IMR-90 (cell line): ENCODE results near the gene MBNL3. TPM values are rescaled to one million over a fixed set of nuclear protein-coding genes. Genes with fewer than 3 reads are reported as not detected.

Experiments used
- ATAC-seq: fragments of 200-7000 bp; cut with Tn5 transposase; 2 replicates; pipeline ENCODE4 v1.9.1; 2020; ENCODE audit warnings: low read depth, mild to moderate bottlenecking, moderate library complexity
- BruUV-seq: library from RNA; stranded (reverse); fragments of 400-500 nt; replicated peaks from 2 replicates; lab custom pipeline; 2021; lab: Mats Ljungman, UMichigan
- CTCF ChIA-PET: fragments of 300-600 bp; formaldehyde crosslinking; extraction: SDS; loops from one replicate; lab custom pipeline; 2021; ENCODE audit warnings: antibody characterized with exemption; lab: Yijun Ruan, JAX
- POLR2A ChIA-PET: fragments of 300-600 bp; sonication (Branson Sonifier 250); formaldehyde crosslinking; loops from one replicate; lab custom pipeline; 2022; ENCODE audit warnings: antibody characterized with exemption; ENCODE audit not compliant: unreplicated experiment; lab: Charles Lee
- DNase-seq: peaks from one replicate; pipeline ENCODE4 v3.0.0; 2013
- H2AFZ ChIP-seq: replicated peaks from 2 replicates; pipeline ENCODE3; 2013; ENCODE audit warnings: low read length, mild to moderate bottlenecking; ENCODE audit not compliant: poor library complexity
- H2AK5ac ChIP-seq: 2 replicates; pipeline ENCODE4 v1.6.1; 2013; ENCODE audit warnings: low read depth, low read length, inconsistent platforms
- H2AK9ac ChIP-seq: replicated peaks from 2 replicates; pipeline ENCODE3; 2013; ENCODE audit warnings: mild to moderate bottlenecking, low read depth, low read length, moderate library complexity; ENCODE audit not compliant: poor library complexity
- H2BK120ac ChIP-seq: 2 replicates; pipeline ENCODE4 v1.6.1; 2013; ENCODE audit warnings: low read depth, low read length, inconsistent platforms
- H2BK15ac ChIP-seq: 3 replicates; pipeline ENCODE4 v1.6.1; 2013; ENCODE audit warnings: low read depth, low read length, inconsistent platforms
- H2BK20ac ChIP-seq: 2 replicates; pipeline ENCODE4 v1.6.1; 2013; ENCODE audit warnings: low read depth, mild to moderate bottlenecking, inconsistent platforms, low read length, moderate library complexity
- H2BK5ac ChIP-seq: 2 replicates; pipeline ENCODE4 v1.6.1; 2013; ENCODE audit warnings: mild to moderate bottlenecking, low read depth, low read length, inconsistent platforms; ENCODE audit not compliant: poor library complexity, severe bottlenecking
- H3K14ac ChIP-seq: replicated peaks from 2 replicates; pipeline ENCODE4 v1.6.1; 2013; ENCODE audit warnings: low read depth, low read length, inconsistent platforms
- H3K18ac ChIP-seq: 2 replicates; pipeline ENCODE4 v1.6.1; 2013; ENCODE audit warnings: low read depth, low read length, control low read depth
- H3K23ac ChIP-seq: 2 replicates; pipeline ENCODE4 v1.6.1; 2013; ENCODE audit warnings: low read depth, low read length, inconsistent platforms
- H3K27ac ChIP-seq: 2 replicates; pipeline ENCODE4 v1.5.1; 2013; ENCODE audit warnings: mild to moderate bottlenecking, control low read depth, low read length; ENCODE audit not compliant: insufficient read depth
- H3K27me3 ChIP-seq: 2 replicates; pipeline ENCODE4 v1.6.1; 2013; ENCODE audit warnings: low read length; ENCODE audit not compliant: control insufficient read depth, insufficient read depth
- H3K36me3 ChIP-seq: 2 replicates; pipeline ENCODE4 v1.6.1; 2013; ENCODE audit warnings: low read length, mixed read lengths; ENCODE audit not compliant: control insufficient read depth, insufficient read depth
- H3K4ac ChIP-seq: 2 replicates; pipeline ENCODE4 v1.6.1; 2013; ENCODE audit warnings: low read depth, low read length, inconsistent platforms
- H3K4me1 ChIP-seq: 2 replicates; pipeline ENCODE4 v1.6.1; 2013; ENCODE audit warnings: low read length, mixed read lengths; ENCODE audit not compliant: control insufficient read depth, insufficient read depth
- H3K4me2 ChIP-seq: 2 replicates; pipeline ENCODE4 v1.6.1; 2013; ENCODE audit warnings: low read depth, mild to moderate bottlenecking, control low read depth, low read length, moderate library complexity
- H3K4me3 ChIP-seq: 2 replicates; pipeline ENCODE4 v1.5.1; 2013; ENCODE audit warnings: low read depth, mild to moderate bottlenecking, control low read depth, low read length, moderate library complexity; ENCODE audit not compliant: insufficient read depth
- H3K56ac ChIP-seq: 2 replicates; pipeline ENCODE4 v1.6.1; 2013; ENCODE audit warnings: low read length, inconsistent platforms; ENCODE audit not compliant: insufficient read depth; ENCODE audit errors: extremely low read depth
- H3K79me1 ChIP-seq, 2 experiments: 2 replicates each; pipeline ENCODE4 v1.6.1; 2013; ENCODE audit warnings: low read length in 2 of 2, inconsistent platforms in 1 of 2, low read depth in 1 of 2
- H3K9ac ChIP-seq: 2 replicates; pipeline ENCODE4 v1.6.1; 2013; ENCODE audit warnings: low read depth, low read length, control low read depth
- H3K9me1 ChIP-seq: 2 replicates; pipeline ENCODE4 v1.6.1; 2013; ENCODE audit warnings: low read length, inconsistent platforms; ENCODE audit not compliant: insufficient read depth
- H3K9me3 ChIP-seq: 2 replicates; pipeline ENCODE4 v1.6.1; 2013; ENCODE audit warnings: low read length; ENCODE audit not compliant: control insufficient read depth, insufficient read depth
- H4K20me1 ChIP-seq: 2 replicates; pipeline ENCODE4 v1.6.1; 2013; ENCODE audit warnings: low read length, inconsistent platforms; ENCODE audit not compliant: insufficient read depth
- H4K5ac ChIP-seq: 2 replicates; pipeline ENCODE4 v1.6.1; 2013; ENCODE audit warnings: mild to moderate bottlenecking, low read depth, low read length, control low read depth
- H4K8ac ChIP-seq, 2 experiments: 2 replicates each; pipeline ENCODE4 v1.6.1; 2013; ENCODE audit warnings: low read depth in 2 of 2, low read length in 2 of 2, control low read depth in 1 of 2, inconsistent platforms in 1 of 2
- H4K91ac ChIP-seq: 2 replicates; pipeline ENCODE4 v1.6.1; 2013; ENCODE audit warnings: low read depth, low read length, inconsistent platforms; ENCODE audit not compliant: insufficient read depth
- BHLHE40 ChIP-seq: fragments of 150-350 bp; IDR thresholded peaks from 2 replicates; pipeline ENCODE4 v1.6.1; 2016; ENCODE audit warnings: mild to moderate bottlenecking, low read depth, low read length
- CEBPB ChIP-seq: IDR thresholded peaks from 2 replicates; pipeline ENCODE4 v1.6.1; 2012; ENCODE audit warnings: low read depth, low read length, improper control_type of control experiment
- CHD1 ChIP-seq: IDR thresholded peaks from 2 replicates; pipeline ENCODE4 v1.6.1; 2012; ENCODE audit warnings: low read depth, low read length, improper control_type of control experiment
- CTCF ChIP-seq: conservative IDR thresholded peaks from 2 replicates; pipeline ENCODE4 v1.5.1; 2012; ENCODE audit warnings: mild to moderate bottlenecking, low read depth, low read length, improper control_type of control experiment
- FOS ChIP-seq: fragments of 150-350 bp; IDR thresholded peaks from 2 replicates; pipeline ENCODE4 v1.6.1; 2016; ENCODE audit warnings: low read depth, low read length
- MAFK ChIP-seq: IDR thresholded peaks from 2 replicates; pipeline ENCODE4 v1.6.1; 2012; ENCODE audit warnings: low read depth, low read length, improper control_type of control experiment
- MAZ ChIP-seq: IDR thresholded peaks from 2 replicates; pipeline ENCODE4 v1.6.1; 2012; ENCODE audit warnings: low read depth, mild to moderate bottlenecking, low read length, improper control_type of control experiment, moderate library complexity, borderline replicate concordance
- MXI1 ChIP-seq: IDR thresholded peaks from 2 replicates; pipeline ENCODE4 v1.6.1; 2012; ENCODE audit warnings: low read depth, mild to moderate bottlenecking, low read length, moderate library complexity, borderline replicate concordance
- NFE2L2 ChIP-seq: fragments of 150-350 bp; IDR thresholded peaks from 2 replicates; pipeline ENCODE4 v1.6.1; 2016; ENCODE audit warnings: low read depth, mild to moderate bottlenecking, low read length
- POLR2A ChIP-seq: IDR thresholded peaks from 2 replicates; pipeline ENCODE4 v1.6.1; 2012; ENCODE audit warnings: mild to moderate bottlenecking, low read depth, low read length
- RAD21 ChIP-seq: IDR thresholded peaks from 2 replicates; pipeline ENCODE4 v1.6.1; 2012; ENCODE audit warnings: low read length, improper control_type of control experiment
- RCOR1 ChIP-seq: IDR thresholded peaks from 2 replicates; pipeline ENCODE4 v1.6.1; 2012; ENCODE audit warnings: mild to moderate bottlenecking, low read length, improper control_type of control experiment; ENCODE audit not compliant: insufficient replicate concordance
- RFX5 ChIP-seq: IDR thresholded peaks from 2 replicates; pipeline ENCODE4 v1.8.0; 2012; ENCODE audit warnings: low read depth, mild to moderate bottlenecking, low read length, moderate library complexity
- SMC3 ChIP-seq: fragments of 150-350 bp; IDR thresholded peaks from 2 replicates; pipeline ENCODE4 v1.6.1; 2016; ENCODE audit warnings: low read depth, mild to moderate bottlenecking, antibody characterized with exemption, low read length, moderate library complexity
- USF2 ChIP-seq: fragments of 150-350 bp; IDR thresholded peaks from 2 replicates; pipeline ENCODE4 v1.6.1; 2017; ENCODE audit warnings: mild to moderate bottlenecking, antibody characterized with exemption, low read length, low read depth
- WGBS, 2 experiments: methylation state at CpG; one replicate each; pipeline versions ENCODE4 v1.1.5 to v1.1.7; 2013; ENCODE audit warnings: missing lambda C conversion rate in 2 of 2; ENCODE audit not compliant: insufficient read length in 1 of 2; ENCODE audit errors: extremely low coverage in 2 of 2; 5-methylcytosine and 5-hydroxymethylcytosine counted together
- dilution Hi-C: fragments of 300-500 bp; cut with HindIII; formaldehyde crosslinking; loops from one replicate; pipeline ENCODE4 v1.14.3; 2018; ENCODE audit warnings: low sequenced_read_pairs; ENCODE audit not compliant: unreplicated experiment
- in situ Hi-C: fragments of 300-500 bp; cut with MboI; formaldehyde crosslinking; loops from 3 replicates; pipeline ENCODE4 v1.14.3; 2019; ENCODE audit warnings: low sequenced_read_pairs, inconsistent platforms, mixed read lengths
- intact Hi-C: fragments of 100-400 bp; cut with micrococcal nuclease; formaldehyde crosslinking; loops from 2 replicates; pipeline ENCODE4 v1.10.0; 2022
- polyA plus RNA-seq, 3 experiments: library from polyadenylated mRNA; depleted of rRNA; stranded (reverse); fragments of >200 nt; gene quantifications; 2 replicates each; pipeline ENCODE4 v1.2.3, GENCODE V29; 2012; ENCODE audit warnings: low replicate concordance in 1 of 3
- total RNA-seq: library from RNA; depleted of rRNA; stranded (reverse); fragments of >200 nt; gene quantifications from 2 replicates; pipeline ENCODE4 v1.2.3, GENCODE V29; 2012
- TF ChIP-seq, protein P1 (sequence below): fragments of 150-350 bp; IDR thresholded peaks from 2 replicates; pipeline ENCODE4 v1.6.1; 2016; ENCODE audit warnings: low read depth, mild to moderate bottlenecking, low read length, moderate library complexity, borderline replicate concordance

Gene MBNL3
- total and polyA plus RNA-seq, 2 of the 4 experiments (the other 2 are of a cell fraction), result 0.32 to 1.1 TPM

DNA sequence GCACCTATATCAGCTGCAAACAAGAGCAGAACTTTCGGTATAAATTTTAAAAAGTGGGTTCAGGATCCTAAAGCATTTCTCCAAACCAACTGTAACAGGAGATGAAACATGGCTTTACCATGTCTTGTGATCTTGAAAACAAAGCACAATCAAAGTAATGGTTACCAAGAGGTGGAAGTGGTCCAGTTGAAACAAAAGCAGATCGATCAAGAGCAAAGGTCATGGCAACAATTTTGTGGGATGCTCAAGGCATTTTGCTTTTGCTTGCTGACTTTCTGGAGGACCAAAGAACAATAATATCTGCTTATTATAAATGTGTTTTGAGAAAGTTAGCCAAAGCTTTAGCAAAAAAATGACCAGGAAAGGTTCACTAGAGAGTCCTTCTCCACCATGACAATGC is 152.7 kb downstream of the MBNL3 start:
- Histone ChIP-seq H3K56ac (no peak overlapping the region), H2AK9ac (no peak overlapping the region), H3K36me3 (no peaks in the 10 kb centered on the region), H2AFZ (no peak overlapping the region), H2BK120ac (no peak overlapping the region), H2BK5ac (no peak overlapping the region), H3K4me2 (no peak overlapping the region), H3K9me3 (no peaks in the 10 kb centered on the region), H3K18ac (no peak overlapping the region), H3K4me3 (no peak overlapping the region), H3K14ac (no peak overlapping the region), H3K23ac (no peak overlapping the region), H3K9me1 (no peaks in the 10 kb centered on the region), H4K8ac (no peak overlapping the region), H3K4ac (no peak overlapping the region), H3K27me3 (no peaks in the 10 kb centered on the region; the same call in 1 of the 2 replicates), H4K5ac (no peak overlapping the region), H4K20me1 (no peaks in the 10 kb centered on the region), H3K79me1 (no peaks in the 10 kb centered on the region), H4K91ac (no peak overlapping the region), H3K9ac (no peak overlapping the region), H3K4me1 (no peaks in the 10 kb centered on the region), H2BK20ac (no peak overlapping the region), H2BK15ac (no peak overlapping the region), H3K27ac (no peak overlapping the region), H2AK5ac (no peak overlapping the region)
- in situ Hi-C loops, result no loop called here
- intact Hi-C loops, result no loop called here
- dilution Hi-C loops, result no loop called here
- CTCF ChIA-PET, result no interaction called here
- no peak for DNase-seq
- BruUV-seq, result no TSS peak
- WGBS, 2 experiments, result no CpG with 5 or more reads among the region's 2 CpGs
- TF ChIP-seq CEBPB (no peak), RCOR1 (no peak), BHLHE40 (no peak), MAFK (no peak), USF2 (no peak), MXI1 (no peak), MAZ (no peak), NFE2L2 (no peak), CTCF (no peak), CHD1 (no peak), FOS (no peak), RAD21 (no peak), POLR2A (no peak), RFX5 (no peak), SMC3 (no peak)
- TF ChIP-seq, protein P1, sequence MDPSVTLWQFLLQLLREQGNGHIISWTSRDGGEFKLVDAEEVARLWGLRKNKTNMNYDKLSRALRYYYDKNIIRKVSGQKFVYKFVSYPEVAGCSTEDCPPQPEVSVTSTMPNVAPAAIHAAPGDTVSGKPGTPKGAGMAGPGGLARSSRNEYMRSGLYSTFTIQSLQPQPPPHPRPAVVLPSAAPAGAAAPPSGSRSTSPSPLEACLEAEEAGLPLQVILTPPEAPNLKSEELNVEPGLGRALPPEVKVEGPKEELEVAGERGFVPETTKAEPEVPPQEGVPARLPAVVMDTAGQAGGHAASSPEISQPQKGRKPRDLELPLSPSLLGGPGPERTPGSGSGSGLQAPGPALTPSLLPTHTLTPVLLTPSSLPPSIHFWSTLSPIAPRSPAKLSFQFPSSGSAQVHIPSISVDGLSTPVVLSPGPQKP, result no peak
- ATAC-seq, result no peak
- POLR2A ChIA-PET, result interaction anchor here (0.6 kb wide), 1 partner anchor 200 kb away, joined by 38 read pairs; no protein-coding TSS in a partner anchor
